Stimulated activated CD8-positive, alpha-beta memory T cell treated with anti-CD3 and anti-CD28 coated beads, Interleukin-12 subunit alpha, Interleukin-12 subunit beta, amount 100 ng/mL, for 24 hours (primary cell): ENCODE data around the gene PCDHGB3.

Source experiments
- DNase-seq: peaks from one replicate; pipeline ENCODE4 v3.0.0-alpha.2; 2020; ENCODE audit errors: extremely low read depth

PCDHGB3 gene

DNA sequence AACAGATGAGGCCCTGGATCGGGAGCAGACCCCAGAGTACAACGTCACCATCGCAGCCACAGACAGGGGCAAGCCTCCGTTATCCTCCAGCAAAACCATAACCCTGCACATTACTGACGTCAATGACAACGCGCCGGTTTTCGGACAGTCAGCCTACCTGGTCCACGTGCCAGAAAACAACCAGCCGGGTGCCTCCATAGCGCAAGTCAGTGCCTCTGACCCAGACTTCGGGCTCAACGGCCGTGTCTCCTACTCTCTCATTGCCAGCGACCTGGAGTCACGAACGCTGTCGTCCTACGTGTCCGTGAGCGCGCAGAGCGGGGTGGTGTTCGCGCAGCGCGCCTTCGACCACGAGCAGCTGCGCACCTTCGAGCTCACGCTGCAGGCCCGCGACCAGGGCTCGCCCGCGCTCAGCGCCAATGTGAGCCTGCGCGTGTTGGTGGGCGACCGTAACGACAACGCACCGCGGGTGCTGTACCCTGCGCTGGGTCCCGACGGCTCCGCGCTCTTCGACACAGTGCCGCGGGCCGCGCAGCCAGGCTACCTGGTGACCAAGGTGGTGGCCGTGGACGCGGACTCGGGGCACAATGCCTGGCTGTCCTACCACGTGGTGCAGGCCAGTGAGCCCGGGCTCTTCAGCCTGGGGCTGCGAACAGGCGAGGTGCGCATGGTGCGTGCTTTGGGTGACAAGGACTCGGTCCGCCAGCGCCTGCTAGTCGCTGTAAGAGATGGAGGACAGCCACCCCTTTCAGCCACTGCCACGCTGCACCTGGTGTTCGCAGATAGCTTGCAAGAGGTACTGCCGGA, 49.2 kb downstream of the PCDHGB3 start:
- DNase-seq, result no peak

DNA sequence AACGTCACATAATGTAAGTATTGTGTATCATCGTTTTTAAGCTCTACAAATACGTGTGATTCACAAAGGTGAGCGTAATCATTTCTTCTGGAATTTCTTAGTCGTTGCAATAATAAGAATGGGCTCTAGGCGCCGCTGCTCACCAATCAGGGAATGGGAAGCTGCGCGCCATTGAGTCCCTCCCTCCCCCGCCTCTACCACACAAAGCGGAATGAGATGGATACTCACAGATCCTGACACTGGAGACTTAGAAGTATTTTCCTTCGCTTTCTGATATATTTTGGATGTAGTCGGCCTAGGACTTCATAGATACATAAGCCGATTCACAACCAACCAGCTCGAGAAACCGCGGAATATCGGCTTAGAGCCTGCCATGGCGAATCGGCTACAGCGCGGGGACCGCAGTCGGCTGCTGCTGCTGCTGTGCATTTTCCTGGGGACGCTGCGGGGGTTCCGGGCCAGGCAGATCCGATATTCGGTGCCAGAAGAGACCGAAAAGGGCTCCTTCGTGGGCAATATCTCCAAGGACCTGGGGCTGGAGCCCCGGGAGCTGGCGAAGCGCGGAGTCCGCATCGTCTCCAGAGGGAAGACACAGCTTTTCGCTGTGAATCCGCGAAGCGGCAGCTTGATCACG, 50.9 kb downstream of the PCDHGB3 start, which contains the start of gene PCDHGA11:
TSS of gene PCDHGA11 (plus strand) at position 197 of the 634 bp plus-strand sequence. CDS start at position 374, 177 bp downstream.
- DNase-seq, result no peak

DNA sequence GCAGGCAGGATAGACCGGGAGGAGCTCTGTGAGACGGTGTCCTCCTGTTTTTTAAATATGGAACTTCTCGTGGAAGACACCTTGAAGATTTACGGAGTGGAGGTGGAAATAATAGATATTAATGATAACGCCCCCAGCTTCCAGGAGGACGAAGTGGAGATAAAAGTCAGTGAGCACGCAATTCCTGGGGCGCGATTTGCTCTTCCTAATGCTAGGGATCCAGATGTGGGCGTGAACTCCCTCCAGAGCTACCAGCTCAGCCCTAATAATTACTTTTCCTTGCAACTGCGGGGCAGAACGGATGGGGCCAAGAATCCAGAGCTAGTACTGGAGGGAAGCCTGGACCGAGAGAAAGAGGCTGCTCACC, 51.4 kb downstream of the PCDHGB3 start:
- no peak for DNase-seq
